Caco-2 (cell line): Measurements from ENCODE around the gene ARHGAP4. TPM values are rescaled to one million over a fixed set of nuclear protein-coding genes. Genes with fewer than 3 reads are reported as not detected.

Source experiments
- BruUV-seq: library from RNA; stranded (reverse); fragments of 400-500 nt; replicated peaks from 2 replicates; lab custom pipeline; 2021; lab: Mats Ljungman, UMichigan
- CTCF ChIA-PET: fragments of 300-600 bp; sonication (Branson Sonifier 250); formaldehyde crosslinking; loops from one replicate; lab custom pipeline; 2022; ENCODE audit warnings: antibody characterized with exemption; lab: Charles Lee
- POLR2A ChIA-PET: fragments of 300-600 bp; sonication (Branson Sonifier 250); formaldehyde crosslinking; loops from one replicate; lab custom pipeline; 2022; ENCODE audit warnings: antibody characterized with exemption; lab: Charles Lee
- DNase-seq, 2 experiments: peaks; one replicate each; pipeline versions ENCODE4 v3.0.0 to v3.0.0-alpha.2; 2020 to 2022
- H3K27me3 ChIP-seq: replicated peaks from 2 replicates; pipeline ENCODE4 v1.6.0; 2011; ENCODE audit warnings: low read length; ENCODE audit not compliant: control insufficient read depth, insufficient read depth
- H3K36me3 ChIP-seq: 2 replicates; pipeline ENCODE4 v1.5.1; 2011; ENCODE audit warnings: low read length; ENCODE audit not compliant: control insufficient read depth, insufficient read depth
- H3K4me1 ChIP-seq: fragments of 250-450 bp; sonication (Bioruptor Pico); 2 replicates; pipeline ENCODE4 v1.5.1; 2020; ENCODE audit warnings: mild to moderate bottlenecking
- H3K4me3 ChIP-seq: 2 replicates; pipeline ENCODE4 v1.5.1; 2011; ENCODE audit warnings: low read depth, mild to moderate bottlenecking, control low read depth, low read length
- H3K9me3 ChIP-seq: fragments of 250-450 bp; sonication (Bioruptor Pico); 2 replicates; pipeline ENCODE4 v1.5.1; 2020; ENCODE audit warnings: mild to moderate bottlenecking, moderate library complexity
- H3K27ac Mint-ChIP-seq: one replicate; pipeline ENCODE4 v1.8.0; 2022; ENCODE audit warnings: mixed read lengths; ENCODE audit not compliant: unreplicated experiment
- H3K27me3 Mint-ChIP-seq: one replicate; pipeline ENCODE4 v1.8.0; 2022; ENCODE audit warnings: mixed read lengths; ENCODE audit not compliant: insufficient read depth, unreplicated experiment
- H3K36me3 Mint-ChIP-seq: one replicate; pipeline ENCODE4 v1.8.0; 2022; ENCODE audit warnings: mild to moderate bottlenecking, mixed read lengths; ENCODE audit not compliant: insufficient read depth, unreplicated experiment
- H3K4me1 Mint-ChIP-seq: one replicate; pipeline ENCODE4 v1.8.0; 2022; ENCODE audit warnings: low read depth, mixed read lengths; ENCODE audit not compliant: unreplicated experiment
- H3K4me3 Mint-ChIP-seq: one replicate; pipeline ENCODE4 v1.8.0; 2022; ENCODE audit warnings: mild to moderate bottlenecking, moderate library complexity, mixed read lengths; ENCODE audit not compliant: unreplicated experiment
- H3K9me3 Mint-ChIP-seq: one replicate; pipeline ENCODE4 v1.8.0; 2022; ENCODE audit warnings: mixed read lengths; ENCODE audit not compliant: unreplicated experiment
- intact Hi-C: fragments of 100-400 bp; cut with micrococcal nuclease; formaldehyde crosslinking; loops from one replicate; pipeline ENCODE4 v1.10.0; 2022; ENCODE audit not compliant: unreplicated experiment
- total RNA-seq: library from RNA; stranded (reverse); gene quantifications from 2 replicates; pipeline ENCODE4 v1.2.3, GENCODE V29; 2022
- TF ChIP-seq, protein P1 (sequence below), 2 experiments: fragments of 200-600 bp in 1 of 2; IDR thresholded peaks; 1 replicate in 1 of 2; 2 replicates in 1 of 2; pipeline versions ENCODE4 v1.5.1 to v1.8.0; 2011 to 2022; ENCODE audit warnings: antibody characterized with exemption in 1 of 2, control low read depth in 1 of 2, inconsistent platforms in 1 of 2, low read depth in 1 of 2, low read length in 1 of 2, mild to moderate bottlenecking in 1 of 2, moderate library complexity in 1 of 2; ENCODE audit not compliant: insufficient read depth in 1 of 2, severe bottlenecking in 1 of 2, unreplicated experiment in 1 of 2

The ARHGAP4 gene
- total RNA-seq, 1 experiment from 2014 or later = 15.7 TPM

DNA sequence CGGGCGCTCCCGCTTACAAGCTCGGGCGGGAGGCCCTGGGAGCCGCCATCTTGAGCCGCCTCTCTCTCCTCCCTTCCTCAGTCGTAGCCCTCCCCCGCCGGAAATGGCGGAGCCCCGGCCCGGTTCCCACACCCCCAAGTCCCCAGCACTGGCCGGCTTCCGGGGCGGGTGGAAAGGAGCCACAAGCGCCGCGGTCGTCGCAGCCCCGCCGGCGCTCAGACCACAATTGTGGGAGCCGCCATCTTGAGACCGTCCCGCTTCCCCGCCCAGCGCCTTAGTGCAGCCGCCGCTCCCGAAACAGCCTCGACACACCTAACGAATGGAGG is 45.0 kb upstream of the ARHGAP4 start:
- DNase-seq = peak; percentile 80 to 83
- H3K36me3 Mint-ChIP-seq = peaks cover 35% of the 10 kb centered on the region
- TF ChIP-seq, protein P1, sequence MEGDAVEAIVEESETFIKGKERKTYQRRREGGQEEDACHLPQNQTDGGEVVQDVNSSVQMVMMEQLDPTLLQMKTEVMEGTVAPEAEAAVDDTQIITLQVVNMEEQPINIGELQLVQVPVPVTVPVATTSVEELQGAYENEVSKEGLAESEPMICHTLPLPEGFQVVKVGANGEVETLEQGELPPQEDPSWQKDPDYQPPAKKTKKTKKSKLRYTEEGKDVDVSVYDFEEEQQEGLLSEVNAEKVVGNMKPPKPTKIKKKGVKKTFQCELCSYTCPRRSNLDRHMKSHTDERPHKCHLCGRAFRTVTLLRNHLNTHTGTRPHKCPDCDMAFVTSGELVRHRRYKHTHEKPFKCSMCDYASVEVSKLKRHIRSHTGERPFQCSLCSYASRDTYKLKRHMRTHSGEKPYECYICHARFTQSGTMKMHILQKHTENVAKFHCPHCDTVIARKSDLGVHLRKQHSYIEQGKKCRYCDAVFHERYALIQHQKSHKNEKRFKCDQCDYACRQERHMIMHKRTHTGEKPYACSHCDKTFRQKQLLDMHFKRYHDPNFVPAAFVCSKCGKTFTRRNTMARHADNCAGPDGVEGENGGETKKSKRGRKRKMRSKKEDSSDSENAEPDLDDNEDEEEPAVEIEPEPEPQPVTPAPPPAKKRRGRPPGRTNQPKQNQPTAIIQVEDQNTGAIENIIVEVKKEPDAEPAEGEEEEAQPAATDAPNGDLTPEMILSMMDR (IDR thresholded peaks at IDR 0.05; ENCODE audit: insufficient read depth in 1 of 2, low read depth in 1 of 2, low read length in 1 of 2, severe bottlenecking in 1 of 2, unreplicated experiment in 1 of 2) = no peak
- no peaks in the 10 kb centered on the region for H3K9me3 Mint-ChIP-seq
- no TSS peak for BruUV-seq
- no peaks in the 10 kb centered on the region for H3K27me3 ChIP-seq
- ChIA-PET CTCF (no interaction called here), POLR2A (interaction anchor here (0.5 to 1.4 kb wide), 5 partner anchors 43 to 177 kb away, joined by 3 to 4 read pairs (median 3); partner anchors contain the start of genes IDH3G and SSR4)
- peaks cover 8% of the 10 kb centered on the region for H3K4me1 Mint-ChIP-seq
- H3K36me3 ChIP-seq = no peaks in the 10 kb centered on the region; the same call in 1 of the 2 replicates
- no peaks in the 10 kb centered on the region for H3K9me3 ChIP-seq
- H3K4me1 ChIP-seq = 0 out of 2 replicates have a peak, but pooled peaks cover 8% of the 10 kb centered on the region
- no peaks in the 10 kb centered on the region for H3K27me3 Mint-ChIP-seq
- H3K4me3 ChIP-seq = peak overlapping the region; percentile 73
- peak overlapping the region; percentile 100 for H3K27ac Mint-ChIP-seq
- peak overlapping the region; percentile 98 for H3K4me3 Mint-ChIP-seq
- intact Hi-C loops = loop anchor here (10.0 kb wide), 1 partner anchor 404 kb away; the partner anchor contains the start of genes EMD and FLNA

DNA sequence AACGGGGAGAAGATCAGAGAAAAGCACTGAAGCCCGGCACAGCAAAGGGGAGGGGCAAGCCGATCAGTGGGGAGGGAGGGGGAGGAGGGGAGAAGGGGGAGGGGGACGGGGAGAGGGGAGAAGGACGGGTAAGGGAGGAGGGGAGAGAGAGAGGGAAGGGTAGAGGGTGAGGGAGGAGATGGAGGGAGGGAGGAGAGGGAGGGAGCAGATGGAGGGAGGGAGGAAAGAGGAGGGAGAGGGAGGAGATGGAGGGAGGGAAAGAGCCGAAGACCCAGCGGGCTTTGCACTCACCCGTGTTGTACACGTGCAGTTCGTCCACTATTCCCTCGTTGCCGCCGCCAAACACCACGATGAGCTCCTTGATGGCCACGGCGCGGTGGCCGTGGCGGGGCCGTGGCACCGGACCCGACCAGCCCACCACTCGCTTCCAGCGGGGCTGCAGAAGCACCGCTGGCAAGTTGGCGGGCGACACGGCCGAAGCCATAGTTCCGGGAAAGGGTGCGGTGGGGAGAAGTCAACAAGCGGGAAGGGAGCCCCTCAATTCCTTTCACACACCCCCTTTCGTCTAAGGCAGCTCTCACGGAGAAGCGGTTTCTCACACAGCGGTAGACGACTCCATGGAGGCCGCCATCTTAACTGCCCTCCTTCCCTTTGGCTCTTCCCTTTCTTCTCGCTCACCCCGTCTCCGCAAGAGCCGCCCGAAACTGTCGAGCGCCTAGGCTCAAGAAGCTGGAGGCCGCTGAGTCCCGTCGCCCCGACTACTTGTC is 44.5 kb upstream of the ARHGAP4 start:
- peak overlapping the region; percentile 100 for H3K27ac Mint-ChIP-seq
- BruUV-seq = TSS peak; percentile 43
- no peak for DNase-seq
- no peaks in the 10 kb centered on the region for H3K9me3 ChIP-seq
- no peaks in the 10 kb centered on the region; the same call in 1 of the 2 replicates for H3K36me3 ChIP-seq
- H3K4me1 Mint-ChIP-seq = peaks cover 8% of the 10 kb centered on the region
- no peaks in the 10 kb centered on the region for H3K27me3 Mint-ChIP-seq
- TF ChIP-seq, protein P1 (IDR thresholded peaks at IDR 0.05; ENCODE audit: insufficient read depth in 1 of 2, low read depth in 1 of 2, low read length in 1 of 2, severe bottlenecking in 1 of 2, unreplicated experiment in 1 of 2) = no peak
- H3K27me3 ChIP-seq = no peaks in the 10 kb centered on the region
- ChIA-PET CTCF (no interaction called here), POLR2A (interaction anchor here (0.5 to 1.4 kb wide), 5 partner anchors 42 to 176 kb away, joined by 3 to 4 read pairs (median 3); partner anchors contain the start of genes IDH3G and SSR4)
- H3K36me3 Mint-ChIP-seq = peaks cover 35% of the 10 kb centered on the region
- no peaks in the 10 kb centered on the region for H3K9me3 Mint-ChIP-seq
- H3K4me1 ChIP-seq = 0 out of 2 replicates have a peak, but pooled peaks cover 8% of the 10 kb centered on the region
- H3K4me3 Mint-ChIP-seq = peak overlapping the region; percentile 98
- intact Hi-C loops = loop anchor here (10.0 kb wide), 1 partner anchor 404 kb away; the partner anchor contains the start of genes EMD and FLNA
- peak overlapping the region; percentile 73 for H3K4me3 ChIP-seq

DNA sequence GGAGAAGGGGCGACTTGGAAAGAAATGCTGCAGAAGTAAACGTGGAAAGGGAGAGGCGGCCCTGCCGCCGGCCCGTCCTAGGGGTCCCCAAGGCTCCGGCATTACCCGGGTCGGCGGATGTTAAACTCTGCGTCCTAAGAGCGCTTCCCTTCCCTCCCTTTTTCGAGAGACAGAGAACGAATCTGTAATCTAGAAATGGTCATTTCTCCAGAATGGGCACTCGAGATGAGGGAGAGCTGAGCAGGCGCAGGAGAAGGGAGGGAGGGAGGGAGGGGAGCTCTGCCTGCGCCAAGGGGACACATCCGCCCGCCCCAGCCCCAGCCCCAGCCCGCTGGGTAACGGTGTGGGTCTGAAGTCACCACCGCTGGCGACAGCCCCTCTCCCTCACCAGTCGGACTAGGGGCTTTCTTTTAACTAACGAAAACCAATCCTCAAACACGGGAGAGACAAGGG is 43.9 kb upstream of the ARHGAP4 start:
- Mint-ChIP-seq H3K4me1 (peaks cover 8% of the 10 kb centered on the region), H3K27me3 (no peaks in the 10 kb centered on the region), H3K27ac (peak overlapping the region; percentile 67), H3K9me3 (no peaks in the 10 kb centered on the region), H3K4me3 (peak overlapping the region; percentile 98), H3K36me3 (peaks cover 35% of the 10 kb centered on the region)
- Histone ChIP-seq H3K9me3 (no peaks in the 10 kb centered on the region), H3K27me3 (no peaks in the 10 kb centered on the region), H3K36me3 (no peaks in the 10 kb centered on the region; the same call in 1 of the 2 replicates), H3K4me1 (0 out of 2 replicates have a peak, but pooled peaks cover 8% of the 10 kb centered on the region), H3K4me3 (peak overlapping the region; percentile 73)
- CTCF ChIA-PET = no interaction called here
- intact Hi-C loops = loop anchor here (10.0 kb wide), 1 partner anchor 405 kb away; the partner anchor contains the start of genes EMD and FLNA
- BruUV-seq = no TSS peak
- POLR2A ChIA-PET = no interaction called here
- TF ChIP-seq, protein P1 (IDR thresholded peaks at IDR 0.05; ENCODE audit: insufficient read depth in 1 of 2, low read depth in 1 of 2, low read length in 1 of 2, severe bottlenecking in 1 of 2, unreplicated experiment in 1 of 2) = no peak
- DNase-seq = no peak
